Endothelial cell of umbilical vein (primary cell): ENCODE results near the gene HOXB7. TPM values are rescaled to one million over a fixed set of nuclear protein-coding genes. Genes with fewer than 3 reads are reported as not detected.

ENCODE experiments used
- BruUV-seq: library from RNA; stranded (reverse); fragments of 400-500 nt; replicated peaks from 2 replicates; lab custom pipeline; 2021; lab: Mats Ljungman, UMichigan
- CTCF ChIA-PET: fragments of 300-600, 350-600 bp; sonication (Branson Sonifier 250); formaldehyde crosslinking; loops from one replicate; lab custom pipeline; 2021; ENCODE audit warnings: antibody characterized with exemption, inconsistent platforms; lab: Charles Lee
- POLR2A ChIA-PET: fragments of 300-600, 350-600 bp; sonication (Branson Sonifier 250); formaldehyde crosslinking; loops from one replicate; lab custom pipeline; 2021; ENCODE audit warnings: antibody characterized with exemption, inconsistent platforms; lab: Charles Lee
- DNase-seq: peaks from one replicate; pipeline ENCODE4 v3.0.0-alpha.2; 2011; ENCODE audit warnings: low read depth, low spot score
- FAIRE-seq: peaks from 2 replicates; lab custom pipeline; 2011; peaks lifted over from hg19 to GRCh38; lab: Jason Lieb, UNC
- H2AFZ ChIP-seq: 2 replicates; pipeline ENCODE4 v1.6.0; 2012; ENCODE audit warnings: low read depth, low read length, control low read depth, inconsistent platforms
- H3K27ac ChIP-seq: 2 replicates; pipeline ENCODE4 v1.5.1; 2011; ENCODE audit warnings: low read depth, mild to moderate bottlenecking, control low read depth, low read length, moderate library complexity; ENCODE audit not compliant: insufficient read depth
- H3K27me3 ChIP-seq, 2 experiments: 2 replicates each; pipeline versions ENCODE4 v1.6.0 to v1.6.1; 2011; ENCODE audit warnings: low read length in 2 of 2, mixed read lengths in 1 of 2; ENCODE audit not compliant: control insufficient read depth in 2 of 2, insufficient read depth in 2 of 2
- H3K36me3 ChIP-seq, 2 experiments: 2 replicates in 1 of 2; 3 replicates in 1 of 2; pipeline ENCODE4 v1.5.1; 2011; ENCODE audit warnings: low read length in 2 of 2, mild to moderate bottlenecking in 1 of 2, moderate library complexity in 1 of 2; ENCODE audit not compliant: control insufficient read depth in 2 of 2, insufficient read depth in 2 of 2; ENCODE audit errors: extremely low read depth in 1 of 2
- H3K4me1 ChIP-seq: 3 replicates; pipeline ENCODE4 v1.5.1; 2011; ENCODE audit warnings: mild to moderate bottlenecking, low read length; ENCODE audit not compliant: control insufficient read depth, insufficient read depth; ENCODE audit errors: extremely low read depth
- H3K4me2 ChIP-seq: 2 replicates; pipeline ENCODE4 v1.6.1; 2011; ENCODE audit warnings: low read length, control low read depth, mixed read lengths; ENCODE audit not compliant: insufficient read depth
- H3K4me3 ChIP-seq, 3 experiments: fragments of 200-600 bp in 1 of 3; sonication (generic), shearing (Covaris generic) in 1 of 3; replicated peaks in 1 of 3; 2 replicates each; pipeline ENCODE4 v1.5.1; 2011 to 2016; ENCODE audit warnings: control low read depth in 3 of 3, low read length in 3 of 3, mild to moderate bottlenecking in 2 of 3, inconsistent platforms in 1 of 3, low read depth in 1 of 3, moderate library complexity in 1 of 3; ENCODE audit not compliant: insufficient read depth in 1 of 3
- H3K79me2 ChIP-seq: 2 replicates; pipeline ENCODE4 v1.6.0; 2012; ENCODE audit warnings: low read length, inconsistent platforms; ENCODE audit not compliant: control insufficient read depth, insufficient read depth
- H3K9ac ChIP-seq: replicated peaks from 2 replicates; pipeline ENCODE3; 2011; ENCODE audit warnings: low read length, control low read depth; ENCODE audit not compliant: insufficient read depth; ENCODE audit errors: extremely low read depth
- H3K9me1 ChIP-seq: replicated peaks from 3 replicates; pipeline ENCODE4 v1.6.0; 2011; ENCODE audit warnings: mild to moderate bottlenecking, low read length; ENCODE audit not compliant: control insufficient read depth, insufficient read depth; ENCODE audit errors: extremely low read depth
- H3K9me3 ChIP-seq: replicated peaks from 2 replicates; pipeline ENCODE4 v1.5.1; 2012; ENCODE audit warnings: low read length, inconsistent platforms; ENCODE audit not compliant: control insufficient read depth, insufficient read depth
- H4K20me1 ChIP-seq: replicated peaks from 2 replicates; pipeline ENCODE3; 2011; ENCODE audit warnings: mild to moderate bottlenecking, low read length; ENCODE audit not compliant: control insufficient read depth, insufficient read depth; ENCODE audit errors: extremely low read depth
- CTCF ChIP-seq, 2 donors: IDR thresholded peaks; 1 replicate in 1 of 2; 2 replicates in 1 of 2; pipeline ENCODE4 v1.5.1; 2011; ENCODE audit warnings: low read length in 2 of 2, mild to moderate bottlenecking in 2 of 2, moderate library complexity in 2 of 2, control low read depth in 1 of 2, inconsistent platforms in 1 of 2, low read depth in 1 of 2; ENCODE audit not compliant: insufficient read depth in 1 of 2; ENCODE audit errors: extremely low read depth in 1 of 2
- EZH2 ChIP-seq: IDR thresholded peaks from 2 replicates; pipeline ENCODE4 v1.6.1; 2012; ENCODE audit warnings: borderline replicate concordance, low read depth, mild to moderate bottlenecking, moderate library complexity, low read length, inconsistent platforms; ENCODE audit not compliant: severe bottlenecking
- FOS ChIP-seq: IDR thresholded peaks from 2 replicates; pipeline ENCODE4 v1.6.1; 2011; ENCODE audit warnings: mild to moderate bottlenecking, low read length, moderate library complexity, borderline replicate concordance; ENCODE audit not compliant: insufficient read depth
- GATA2 ChIP-seq: IDR thresholded peaks from 2 replicates; pipeline ENCODE4 v1.7.0; 2011; ENCODE audit warnings: low read depth, mild to moderate bottlenecking, moderate library complexity, mixed read lengths, low read length; ENCODE audit not compliant: insufficient read length, insufficient read depth
- JUN ChIP-seq: IDR thresholded peaks from 2 replicates; pipeline ENCODE4 v1.6.1; 2011; ENCODE audit warnings: borderline replicate concordance, low read depth; ENCODE audit not compliant: insufficient read length, insufficient read depth
- MAX ChIP-seq: IDR thresholded peaks from 2 replicates; pipeline ENCODE4 v1.6.1; 2011; ENCODE audit not compliant: insufficient read depth, insufficient read length
- MYC ChIP-seq: IDR thresholded peaks from one replicate; pipeline ENCODE4 v1.6.1; 2011; ENCODE audit warnings: mild to moderate bottlenecking, low read depth, low read length
- POLR2A ChIP-seq: IDR thresholded peaks from 2 replicates; pipeline ENCODE4 v1.6.1; 2012; ENCODE audit warnings: low read depth, mild to moderate bottlenecking, control low read depth, low read length
- POLR2AphosphoS5 ChIP-seq: IDR thresholded peaks from 2 replicates; pipeline ENCODE4 v1.6.1; 2012; ENCODE audit warnings: low read depth, mild to moderate bottlenecking, control low read depth, low read length, moderate library complexity; ENCODE audit not compliant: insufficient read depth
- dilution Hi-C: fragments of 300-500 bp; cut with MboI; formaldehyde crosslinking; loops from one replicate; pipeline ENCODE4 v1.15.0; 2019; ENCODE audit warnings: low sequenced_read_pairs; ENCODE audit not compliant: extremely low pct_ligation_motif_present
- intact Hi-C: fragments of 100-400 bp; cut with micrococcal nuclease; formaldehyde crosslinking; loops from one replicate; pipeline ENCODE4 v1.10.0; 2022
- polyA plus RNA-seq, 4 experiments: library from polyadenylated mRNA; depleted of rRNA in 3 of 4; stranded (reverse) in 3 of 4; unstranded in 1 of 4; fragments of >200 nt; gene quantifications; 2 replicates each; pipeline versions ENCODE4 v1.2.1 to v1.2.3, GENCODE V29; 2011 to 2012; ENCODE audit warnings: missing spikeins in 1 of 4
- total RNA-seq: library from RNA; stranded (reverse); gene quantifications from 2 replicates; pipeline ENCODE4 v1.2.3, GENCODE V29; 2021

The HOXB7 gene
- total and polyA plus RNA-seq, 2 donors (not counting 3 experiments of a cell fraction or from before 2014, with no cell fraction given): 23.5 to 24.5 TPM

GRCh38 chr17:48608494-48608834 is 2.4 kb downstream of the HOXB7 start:
- no peak overlapping the region for H3K9ac ChIP-seq
- FAIRE-seq: no peak
- no peaks in the 10 kb centered on the region for H3K9me3 ChIP-seq
- no peak overlapping the region for H3K4me2 ChIP-seq
- H3K27me3 ChIP-seq: no peaks in the 10 kb centered on the region
- H3K79me2 ChIP-seq: peaks cover 32% of the 10 kb centered on the region
- BruUV-seq: no TSS peak
- no peak overlapping the region for H2AFZ ChIP-seq
- H4K20me1 ChIP-seq: no peaks in the 10 kb centered on the region
- no peaks in the 10 kb centered on the region for H3K9me1 ChIP-seq
- dilution Hi-C loops (no loop called here), intact Hi-C loops (no loop called here)
- DNase-seq: no peak
- TF ChIP-seq POLR2A (no peak), MYC (no peak), MAX (no peak), EZH2 (no peak), POLR2AphosphoS5 (no peak), CTCF (IDR thresholded peaks at IDR 0.05; ENCODE audit: extremely low read depth in 1 of 2, insufficient read depth in 1 of 2, low read depth in 1 of 2, low read length in 2 of 2) (no peak), FOS (no peak), JUN (no peak), GATA2 (no peak)
- H3K36me3 ChIP-seq: no peaks in the 10 kb centered on the region
- ChIA-PET POLR2A (no interaction called here), CTCF (interaction anchor here (1.0 to 1.2 kb wide), 2 partner anchors 28 to 300 kb away, joined by 3 read pairs; no protein-coding TSS in a partner anchor)
- H3K4me1 ChIP-seq: peaks cover 27% of the 10 kb centered on the region
- H3K27ac ChIP-seq: no peak overlapping the region
- H3K4me3 ChIP-seq: no peak overlapping the region
